Measurements from ENCODE around the gene RAP1B.

GRCh38 chr12:68636268-68636667 is 25.6 kb downstream of the RAP1B start:
- no peak for TF ChIP-seq POLR2A (IDR thresholded peaks at IDR 0.05)
- no peak for TF ChIP-seq CTCF (IDR thresholded peaks at IDR 0.05)
- no peak for TF ChIP-seq POLR2AphosphoS5 (IDR thresholded peaks at IDR 0.05)

Data from prostate gland (tissue), 2 donors.